Uterus (tissue), 2 donors: ENCODE measurements around the gene ZNF552.

ENCODE experiments used
- POLR2A ChIP-seq, 2 donors: fragments of 450-650 bp; IDR thresholded peaks; one replicate each; pipeline ENCODE4 v1.6.1; 2016; ENCODE audit warnings: antibody characterized with exemption in 2 of 2, mild to moderate bottlenecking in 1 of 2, moderate library complexity in 1 of 2
- TF ChIP-seq, protein P1 (sequence below), 4 experiments: fragments of 200-600 bp in 2 of 4; fragments of 450-650 bp in 2 of 4; sonication (generic) in 2 of 4; IDR thresholded peaks; one replicate each; pipeline ENCODE4 v1.5.1; 2016 to 2019; ENCODE audit warnings: antibody characterized with exemption in 4 of 4, mild to moderate bottlenecking in 2 of 4, moderate library complexity in 1 of 4

DNA sequence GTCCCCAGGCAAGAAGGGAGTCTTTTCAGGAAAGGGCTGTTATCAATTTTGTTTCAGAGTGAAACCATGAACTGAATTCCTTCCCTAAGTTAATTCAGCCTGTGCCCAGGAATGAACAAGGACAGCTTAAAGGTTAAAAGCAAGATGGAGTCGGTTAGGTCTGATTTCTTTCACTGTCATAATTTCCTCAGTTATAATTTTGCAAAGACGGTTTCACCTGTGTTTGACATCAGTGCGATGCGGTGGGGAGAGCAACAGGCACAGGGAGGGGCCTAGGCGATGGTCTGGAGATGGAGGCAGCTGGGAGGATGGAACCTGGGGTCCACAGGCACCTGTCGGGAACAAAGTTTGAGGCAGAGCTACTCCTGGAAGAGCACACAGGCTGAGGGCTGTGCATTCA is 5.9 kb upstream of the ZNF552 start:
- TF ChIP-seq, protein P1, sequence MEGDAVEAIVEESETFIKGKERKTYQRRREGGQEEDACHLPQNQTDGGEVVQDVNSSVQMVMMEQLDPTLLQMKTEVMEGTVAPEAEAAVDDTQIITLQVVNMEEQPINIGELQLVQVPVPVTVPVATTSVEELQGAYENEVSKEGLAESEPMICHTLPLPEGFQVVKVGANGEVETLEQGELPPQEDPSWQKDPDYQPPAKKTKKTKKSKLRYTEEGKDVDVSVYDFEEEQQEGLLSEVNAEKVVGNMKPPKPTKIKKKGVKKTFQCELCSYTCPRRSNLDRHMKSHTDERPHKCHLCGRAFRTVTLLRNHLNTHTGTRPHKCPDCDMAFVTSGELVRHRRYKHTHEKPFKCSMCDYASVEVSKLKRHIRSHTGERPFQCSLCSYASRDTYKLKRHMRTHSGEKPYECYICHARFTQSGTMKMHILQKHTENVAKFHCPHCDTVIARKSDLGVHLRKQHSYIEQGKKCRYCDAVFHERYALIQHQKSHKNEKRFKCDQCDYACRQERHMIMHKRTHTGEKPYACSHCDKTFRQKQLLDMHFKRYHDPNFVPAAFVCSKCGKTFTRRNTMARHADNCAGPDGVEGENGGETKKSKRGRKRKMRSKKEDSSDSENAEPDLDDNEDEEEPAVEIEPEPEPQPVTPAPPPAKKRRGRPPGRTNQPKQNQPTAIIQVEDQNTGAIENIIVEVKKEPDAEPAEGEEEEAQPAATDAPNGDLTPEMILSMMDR (IDR thresholded peaks at IDR 0.05), result no peak
- no peak for TF ChIP-seq POLR2A (IDR thresholded peaks at IDR 0.05)
